Measurements from ENCODE around the gene PI4K2B.
"Not testable (repeated sequence)": the region's sequence is repeated elsewhere in the genome, so short reads cannot be mapped to it uniquely, and the experiment has no call there.

- TF ChIP-seq EP300 (IDR thresholded peaks at IDR 0.05; ENCODE audit: borderline replicate concordance in 1 of 2, low read depth in 2 of 2, low read length in 2 of 2); CTCF (IDR thresholded peaks at IDR 0.05; ENCODE audit: control extremely low read depth in 1 of 3, insufficient read depth in 1 of 3, low read depth in 1 of 3, low read length in 3 of 3); CREB1 (IDR thresholded peaks at IDR 0.05); ZNF274 (IDR thresholded peaks at IDR 0.05; ENCODE audit: borderline replicate concordance, extremely low read depth, low read length): not testable (repeated sequence)
Measured at GRCh38 chr4:25253786-25254185, 20.0 kb downstream of the PI4K2B start.

Data from H1 (cell line).